ENCODE data around the gene HCK.

The HCK gene

DNA sequence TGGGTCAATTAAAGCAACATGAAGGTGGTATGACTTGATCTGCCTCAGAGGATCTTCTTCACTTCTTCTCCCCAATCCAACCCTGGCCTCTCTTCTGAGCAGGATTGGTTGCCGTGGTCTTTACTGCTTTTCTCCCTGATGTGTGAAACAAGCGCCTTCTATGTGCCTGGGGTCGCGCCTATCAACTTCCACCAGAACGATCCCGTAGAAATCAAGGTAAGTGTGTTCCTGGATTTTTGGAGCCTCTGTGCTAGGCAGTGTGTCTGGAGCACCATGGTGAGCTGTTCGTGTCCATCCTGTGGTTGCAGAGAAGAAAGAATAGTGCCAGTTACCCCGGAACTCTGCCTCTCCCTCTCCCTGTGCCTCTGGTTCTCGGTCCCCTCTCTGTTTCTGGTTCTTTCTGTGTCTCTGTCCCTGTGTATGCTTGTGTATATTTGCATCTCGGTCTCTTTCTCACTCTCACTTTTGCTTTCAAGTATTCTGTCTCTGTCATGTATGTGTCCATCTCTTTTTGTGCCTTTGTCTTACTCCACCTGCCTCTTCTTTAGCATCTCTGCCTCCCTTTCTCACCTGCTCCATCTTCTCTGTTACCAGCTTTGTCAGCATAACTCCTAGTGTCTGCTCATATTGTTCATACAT lies 81.0 kb downstream of the HCK start:
- DNase-seq: no peak

GRCh38 chr20:32134026-32134425 lies 82.0 kb downstream of the HCK start:
- DNase-seq: no peak

- DNase-seq: no peak
Measured at GRCh38 chr20:32135983-32136515, 84.0 kb downstream of the HCK start.

DNA sequence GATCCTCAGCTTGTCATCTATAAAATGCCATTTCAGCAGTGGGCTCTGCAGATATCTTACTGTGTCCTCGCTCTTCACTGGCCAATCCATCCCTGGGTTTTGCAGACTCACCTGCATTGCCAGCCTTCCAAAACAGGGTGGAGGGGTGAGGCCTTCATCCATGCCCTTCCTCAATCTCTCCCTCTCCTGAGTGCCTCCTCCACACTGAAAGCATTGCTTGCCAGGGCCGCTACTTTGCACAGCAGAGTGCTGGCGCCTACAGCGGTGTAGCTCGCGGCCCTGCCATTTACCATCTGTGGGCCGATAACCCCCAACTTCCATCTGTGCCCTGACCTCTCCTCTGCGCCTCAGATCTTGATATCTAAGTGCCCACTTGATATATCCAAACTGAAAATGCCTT lies 86.9 kb downstream of the HCK start:
- no peak for DNase-seq

GRCh38 chr20:32139947-32140346 lies 87.9 kb downstream of the HCK start:
- no peak for DNase-seq

DNA sequence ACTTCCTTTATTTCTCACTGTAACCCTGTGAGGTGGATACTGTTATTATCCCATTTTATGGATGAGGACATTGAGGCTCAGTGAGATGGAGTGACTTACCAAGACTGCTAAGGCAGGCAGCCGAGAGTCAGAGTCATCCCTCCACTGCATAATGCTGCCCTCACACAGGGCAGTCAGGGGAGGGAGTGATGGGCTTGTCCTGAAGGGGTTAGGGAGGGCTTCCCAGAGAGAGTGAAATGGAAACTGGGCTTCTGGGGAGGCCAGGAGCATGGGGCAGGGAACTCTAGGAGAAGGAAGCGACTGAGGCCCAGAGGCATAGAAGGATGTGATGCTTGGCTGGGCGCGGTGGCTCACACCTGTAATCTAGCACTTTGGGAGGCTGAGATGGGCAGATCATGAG lies 88.6 kb downstream of the HCK start:
- DNase-seq: no peak

DNA sequence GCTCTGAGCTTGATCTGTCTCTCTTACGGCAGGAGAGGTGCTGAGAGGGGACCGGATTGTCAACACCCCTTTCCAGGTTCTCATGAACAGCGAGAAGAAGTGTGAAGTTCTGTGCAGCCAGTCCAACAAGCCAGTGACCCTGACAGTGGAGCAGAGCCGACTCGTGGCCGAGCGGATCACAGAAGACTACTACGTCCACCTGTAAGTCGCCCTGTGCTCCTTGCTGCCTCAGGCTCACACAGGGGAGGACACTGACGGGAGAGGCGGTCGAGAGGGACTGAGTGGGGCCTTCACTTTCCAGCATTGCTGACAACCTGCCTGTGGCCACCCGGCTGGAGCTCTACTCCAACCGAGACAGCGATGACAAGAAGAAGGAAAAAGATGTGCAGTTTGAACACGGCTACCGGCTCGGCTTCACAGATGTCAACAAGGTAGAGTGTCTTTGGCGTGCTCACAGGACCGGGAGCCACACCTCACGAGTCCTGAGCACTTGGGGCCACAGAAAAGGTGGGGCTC lies 89.5 kb downstream of the HCK start:
- DNase-seq: no peak

DNA sequence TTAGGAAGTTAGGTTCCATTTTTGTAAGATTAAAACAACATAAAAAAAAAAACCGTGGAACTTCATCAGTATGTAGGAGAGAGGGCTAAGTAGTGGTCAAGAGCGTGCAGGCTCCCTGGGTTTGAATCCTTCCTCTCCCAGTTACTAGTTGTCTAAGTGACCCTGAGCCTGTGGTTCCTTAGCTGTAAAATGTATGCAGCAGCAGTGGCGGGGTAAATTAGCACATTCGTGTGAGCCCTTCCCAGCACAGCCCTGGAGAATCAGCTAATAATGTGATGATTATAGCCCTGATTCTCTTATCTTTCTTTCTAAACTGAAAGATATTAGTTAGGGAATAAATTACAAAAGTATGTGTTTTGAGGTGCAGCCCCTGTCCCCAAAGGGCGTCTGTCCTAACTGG lies 90.0 kb downstream of the HCK start:
- DNase-seq: no peak

DNA sequence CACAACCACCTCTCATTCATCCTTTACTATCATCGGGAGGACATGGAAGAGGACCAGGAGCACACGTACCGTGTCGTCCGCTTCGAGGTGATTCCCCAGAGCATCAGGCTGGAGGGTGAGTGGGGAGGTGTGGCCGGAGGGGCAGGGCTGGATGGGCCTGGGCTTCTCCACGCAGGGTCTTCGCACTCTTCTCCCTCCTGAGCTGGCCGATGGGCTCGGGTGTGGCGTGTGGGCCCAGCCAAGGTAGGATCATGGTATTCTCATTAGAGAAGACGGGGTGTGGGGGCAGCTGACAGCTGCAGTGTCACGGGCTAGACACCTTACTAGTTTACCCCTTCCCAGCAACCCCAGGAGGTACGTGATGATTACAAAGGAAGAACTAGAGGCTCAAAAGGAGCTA lies 90.9 kb downstream of the HCK start:
- DNase-seq: no peak

DNA sequence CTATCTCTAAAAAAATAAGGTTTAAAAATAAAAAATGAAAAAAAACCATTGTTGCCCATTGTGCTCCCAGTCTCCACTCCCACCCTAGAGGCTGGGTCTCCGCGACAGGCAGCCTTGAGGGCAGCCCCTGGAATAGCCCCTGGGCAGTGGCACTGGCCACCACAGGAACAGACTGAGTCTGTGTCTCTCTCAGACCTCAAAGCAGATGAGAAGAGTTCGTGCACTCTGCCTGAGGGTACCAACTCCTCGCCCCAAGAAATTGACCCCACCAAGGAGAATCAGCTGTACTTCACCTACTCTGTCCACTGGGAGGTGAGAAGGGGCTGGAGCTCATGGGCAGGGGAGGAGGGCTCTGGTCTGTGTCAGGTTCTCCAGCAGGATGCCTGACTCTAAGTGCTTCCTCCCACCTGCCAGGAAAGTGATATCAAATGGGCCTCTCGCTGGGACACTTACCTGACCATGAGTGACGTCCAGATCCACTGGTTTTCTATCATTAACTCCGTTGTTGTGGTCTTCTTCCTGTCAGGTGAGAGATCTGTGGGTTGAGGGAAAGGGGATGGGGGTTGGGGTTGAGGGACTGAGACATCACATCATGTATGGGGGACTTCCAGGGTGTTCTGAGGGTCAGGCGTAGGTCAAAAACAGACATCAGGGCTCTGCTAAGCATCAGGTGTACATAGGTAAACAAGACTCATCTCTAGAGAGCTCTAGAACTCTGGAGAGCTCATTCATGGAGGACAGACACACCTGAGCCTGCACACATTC lies 93.0 kb downstream of the HCK start:
- DNase-seq: no peak

DNA sequence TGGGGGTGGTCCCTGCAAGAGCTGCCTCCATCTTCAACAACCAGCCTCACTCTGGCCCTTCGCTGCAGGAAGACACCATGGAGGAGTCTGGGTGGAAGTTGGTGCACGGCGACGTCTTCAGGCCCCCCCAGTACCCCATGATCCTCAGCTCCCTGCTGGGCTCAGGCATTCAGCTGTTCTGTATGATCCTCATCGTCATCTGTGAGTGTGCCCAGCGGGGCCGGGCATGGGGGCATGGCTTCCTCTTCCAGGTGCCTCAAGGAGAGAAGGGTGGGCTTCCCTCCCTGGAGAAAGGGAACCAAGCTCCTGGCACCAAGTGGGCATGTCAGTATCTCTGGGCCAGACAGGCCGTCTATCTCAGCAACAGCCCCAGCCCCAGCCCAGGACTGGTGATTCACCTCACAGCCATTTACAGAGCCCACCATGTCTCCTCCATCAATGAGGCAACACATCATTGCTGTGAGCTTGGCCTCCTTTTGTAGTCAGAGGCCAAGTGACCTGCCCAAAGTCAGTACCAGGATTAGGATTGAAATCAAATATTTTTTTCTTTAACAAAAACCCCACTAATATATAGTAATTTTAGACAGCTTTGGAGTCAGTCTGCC lies 97.6 kb downstream of the HCK start:
- no peak for DNase-seq

GRCh38 chr20:32150291-32150848 lies 98.3 kb downstream of the HCK start:
- DNase-seq: no peak
